NCI-H460 (cell line): ENCODE results near the gene CSTPP1. TPM values are rescaled to one million over a fixed set of nuclear protein-coding genes. Genes with fewer than 3 reads are reported as not detected.
"Not testable (repeated sequence)": the region's sequence is repeated elsewhere in the genome, so short reads cannot be mapped to it uniquely, and the experiment has no call there.

Source experiments
- DNase-seq: peaks from one replicate; pipeline ENCODE4 v3.0.0-alpha.2; 2016; ENCODE audit warnings: low read depth; ENCODE audit errors: extremely low read depth
- total RNA-seq: library from RNA; depleted of rRNA; stranded (reverse); fragments of >200 nt; shearing (Covaris generic); gene quantifications from 2 replicates; pipeline ENCODE4 v1.2.3, GENCODE V29; 2014

CSTPP1 gene
- total RNA-seq, 1 experiment from 2014 or later = 16.4 TPM

GRCh38 chr11:47033439-47033838 lies 96.9 kb downstream of the CSTPP1 start:
- no peak for DNase-seq

DNA sequence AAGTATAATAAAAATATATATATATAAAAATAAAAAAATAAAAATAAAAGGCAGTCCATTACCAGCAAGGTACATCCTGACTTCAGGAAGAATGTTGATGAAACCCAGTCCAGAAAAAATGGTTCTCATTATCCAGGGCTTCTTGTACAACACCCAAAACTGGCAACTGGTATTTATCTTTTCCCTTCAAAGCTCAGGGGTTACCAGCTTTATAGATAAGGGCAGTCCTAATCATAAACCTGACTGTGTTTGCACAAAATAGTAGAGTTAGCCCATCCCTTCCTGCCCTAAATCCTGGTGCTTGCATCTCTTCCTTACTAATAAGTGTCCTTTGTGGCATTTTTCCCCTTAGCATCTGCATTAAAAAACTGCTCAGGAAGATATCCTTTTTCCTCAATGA lies 97.5 kb downstream of the CSTPP1 start:
- DNase-seq = no peak

DNA sequence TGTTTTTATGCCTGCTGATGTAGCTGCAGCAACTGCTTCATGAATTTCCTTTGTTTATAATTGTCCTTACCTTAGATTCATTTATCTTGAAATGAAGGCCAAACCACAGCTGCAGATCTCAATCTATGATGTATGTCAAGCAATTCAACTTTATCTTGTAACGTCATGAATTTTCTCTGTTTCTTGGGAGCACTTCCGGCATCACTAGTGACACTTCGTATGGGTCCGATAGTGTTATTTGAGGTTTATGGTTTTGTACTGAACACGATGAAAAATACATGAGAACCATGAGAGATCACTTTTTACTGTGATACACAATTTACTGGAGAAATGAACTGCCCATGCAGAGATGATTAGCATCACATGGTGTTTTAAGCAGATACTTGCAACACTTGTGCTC lies 98.5 kb downstream of the CSTPP1 start:
- DNase-seq = no peak

GRCh38 chr11:47044119-47044518 lies 107.6 kb downstream of the CSTPP1 start:
- DNase-seq = no peak

- no peak for DNase-seq
Observed at GRCh38 chr11:47047972-47048371, 111.4 kb downstream of the CSTPP1 start.

- DNase-seq = no peak
Observed at GRCh38 chr11:47050284-47050683, 113.7 kb downstream of the CSTPP1 start.

GRCh38 chr11:47051217-47051616 lies 114.7 kb downstream of the CSTPP1 start:
- no peak for DNase-seq

DNA sequence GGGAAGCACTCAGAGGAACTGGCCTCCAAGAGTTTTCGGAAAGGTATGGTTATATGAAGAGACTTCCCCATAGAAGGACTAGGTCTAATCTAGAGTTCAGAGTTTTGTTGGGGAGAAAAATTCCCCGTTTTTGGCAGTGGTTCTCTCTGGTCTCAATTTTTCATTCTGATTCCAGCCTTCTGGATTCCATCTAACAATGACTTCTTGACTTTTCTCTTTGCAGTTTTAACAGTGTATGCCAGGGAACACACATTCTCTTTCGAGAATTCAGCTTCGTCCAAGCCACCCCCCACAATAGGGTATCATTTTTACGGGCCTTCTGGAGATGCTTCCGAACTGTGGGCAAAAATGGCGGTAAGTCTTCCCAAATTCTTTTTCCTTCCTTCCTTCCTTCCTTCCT lies 115.6 kb downstream of the CSTPP1 start:
- no peak for DNase-seq

DNA sequence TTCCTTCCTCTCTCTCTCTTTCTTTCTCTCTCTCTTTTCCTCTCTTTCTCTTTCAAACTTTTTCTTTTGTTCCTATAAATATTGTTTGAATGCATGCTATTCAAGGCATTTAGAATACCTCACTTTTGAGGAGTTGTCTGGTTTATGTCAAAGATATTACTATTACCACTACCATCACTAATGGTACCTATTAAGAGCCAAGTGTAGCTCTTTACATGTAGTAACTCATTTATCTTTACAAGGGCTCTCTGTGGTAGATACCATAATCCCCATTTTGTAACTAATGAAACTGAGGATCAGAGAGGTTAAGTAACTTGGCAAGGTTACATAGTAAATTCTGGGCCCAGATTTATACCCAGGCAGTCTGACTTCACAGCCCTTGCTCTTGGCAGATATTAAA lies 116.0 kb downstream of the CSTPP1 start:
- DNase-seq = no peak

- no peak for DNase-seq
Observed at GRCh38 chr11:47055534-47055933, 119.0 kb downstream of the CSTPP1 start.

DNA sequence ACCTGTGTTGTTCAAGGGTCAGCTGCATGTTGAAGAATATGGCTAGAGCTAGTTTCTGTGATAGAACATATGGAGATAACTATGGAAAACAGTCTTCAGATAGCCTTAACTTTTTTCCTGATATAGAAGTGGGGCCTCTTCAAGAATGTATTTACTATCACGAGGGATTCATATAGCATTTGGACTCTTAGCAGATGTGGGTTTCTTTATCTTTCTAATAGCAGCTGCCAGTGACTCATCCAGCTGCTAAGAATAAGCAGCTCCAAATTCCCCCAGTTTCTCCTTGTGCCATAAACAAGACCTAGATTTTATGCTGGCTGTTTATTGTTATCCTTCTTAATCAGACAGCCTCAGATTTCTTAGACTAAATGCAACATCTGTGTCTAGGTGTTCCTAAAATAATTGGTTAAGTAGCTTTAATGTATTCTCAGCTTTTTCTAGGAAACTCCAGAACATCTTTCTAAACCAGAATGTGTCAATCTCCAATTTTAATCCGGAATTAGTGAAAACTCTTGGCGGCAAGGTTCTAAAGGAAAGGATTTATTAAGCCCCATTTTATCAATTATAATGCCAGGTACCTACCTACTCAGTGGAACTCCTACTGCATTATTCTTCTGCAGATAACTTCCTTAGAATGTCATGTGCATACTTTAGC lies 119.8 kb downstream of the CSTPP1 start:
- DNase-seq = no peak

- no peak for DNase-seq
Observed at GRCh38 chr11:47057365-47057764, 120.8 kb downstream of the CSTPP1 start.

DNA sequence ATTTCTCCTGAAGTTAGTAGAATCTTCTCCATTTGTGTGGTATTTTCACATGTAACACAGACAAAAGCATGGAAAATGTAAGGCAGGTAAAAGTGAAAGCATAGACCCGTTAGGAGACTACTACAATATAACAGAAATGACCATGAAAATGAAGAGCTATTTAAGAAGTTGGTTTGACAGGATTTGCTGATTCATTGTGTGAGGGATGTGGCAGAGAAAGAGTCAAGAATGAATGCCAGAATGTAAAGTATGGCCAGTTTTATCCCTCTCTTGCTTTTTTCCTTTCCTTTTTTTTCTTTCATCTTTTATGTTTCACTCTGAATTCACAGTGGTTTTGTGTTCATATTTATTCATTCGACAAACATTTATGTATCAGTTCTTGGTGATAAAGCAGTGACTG lies 124.2 kb downstream of the CSTPP1 start:
- peak; percentile 20 for DNase-seq

- no peak for DNase-seq
Observed at GRCh38 chr11:47061429-47062178, 125.0 kb downstream of the CSTPP1 start.

DNA sequence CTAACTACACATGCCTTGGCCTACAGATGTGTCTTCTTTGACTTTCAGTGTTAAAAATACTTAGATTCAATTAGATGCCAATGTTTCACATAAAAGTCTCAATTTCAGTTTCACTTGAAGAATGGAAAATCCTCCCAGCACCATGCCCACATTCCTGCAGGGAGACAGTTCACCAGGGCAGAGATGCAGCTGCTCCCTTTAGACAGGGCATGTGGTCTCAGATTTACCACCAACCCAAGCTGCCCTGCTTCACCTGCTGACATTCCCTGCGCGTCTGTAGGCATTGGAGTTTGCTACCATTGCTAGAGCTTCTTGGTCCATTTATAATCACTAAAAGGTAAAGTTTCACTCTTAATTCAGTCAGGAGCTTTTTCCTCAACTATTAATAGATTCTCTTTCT lies 126.2 kb downstream of the CSTPP1 start:
- no peak for DNase-seq

DNA sequence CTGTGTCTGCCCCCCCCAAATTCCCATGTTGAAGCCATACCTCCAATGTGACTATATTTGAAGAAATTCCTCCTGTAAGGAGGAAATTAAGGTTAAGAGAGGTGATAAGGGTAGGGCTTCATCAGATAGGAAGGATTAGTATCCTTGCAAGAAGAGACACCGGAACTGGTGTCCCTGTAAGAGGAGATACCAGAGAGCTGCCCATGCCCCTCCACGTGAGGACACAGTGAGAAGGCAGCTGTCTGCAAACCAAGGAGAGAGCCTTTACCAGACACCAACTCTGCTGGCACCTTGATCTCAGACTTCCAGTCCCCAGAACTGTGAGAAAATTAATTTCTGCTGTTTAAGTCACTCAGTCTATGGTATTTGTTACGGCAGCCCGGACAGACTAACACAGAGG lies 130.8 kb downstream of the CSTPP1 start:
- DNase-seq = no peak

- no peak for DNase-seq
Observed at GRCh38 chr11:47070769-47071168, 134.2 kb downstream of the CSTPP1 start.

- DNase-seq = no peak
Observed at GRCh38 chr11:47071341-47071740, 134.8 kb downstream of the CSTPP1 start.

DNA sequence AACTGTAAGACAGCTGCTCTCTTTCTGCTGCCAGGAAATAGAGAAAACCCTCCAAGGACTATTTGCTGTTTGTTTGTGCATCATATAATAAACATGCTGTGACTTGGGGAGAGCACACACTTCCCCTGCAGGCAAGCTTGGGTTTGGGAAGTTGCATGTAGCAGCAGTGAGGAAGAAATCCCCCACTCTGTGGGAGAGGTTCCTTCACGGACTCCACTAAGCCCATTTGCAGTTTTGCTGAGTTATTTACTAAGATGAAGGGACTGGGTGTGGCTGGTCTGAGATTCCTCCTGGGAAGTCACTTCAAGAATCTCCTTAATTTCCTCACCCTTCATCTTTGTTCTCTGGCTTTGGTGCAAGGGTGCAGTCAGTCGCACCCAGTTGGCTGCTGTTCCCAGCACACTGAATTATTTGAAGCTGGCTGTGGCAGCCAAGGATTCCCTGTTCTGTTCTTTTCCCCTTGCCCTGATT lies 135.3 kb downstream of the CSTPP1 start:
- no peak for DNase-seq

GRCh38 chr11:47078751-47079521 lies 142.4 kb downstream of the CSTPP1 start:
- DNase-seq = no peak

DNA sequence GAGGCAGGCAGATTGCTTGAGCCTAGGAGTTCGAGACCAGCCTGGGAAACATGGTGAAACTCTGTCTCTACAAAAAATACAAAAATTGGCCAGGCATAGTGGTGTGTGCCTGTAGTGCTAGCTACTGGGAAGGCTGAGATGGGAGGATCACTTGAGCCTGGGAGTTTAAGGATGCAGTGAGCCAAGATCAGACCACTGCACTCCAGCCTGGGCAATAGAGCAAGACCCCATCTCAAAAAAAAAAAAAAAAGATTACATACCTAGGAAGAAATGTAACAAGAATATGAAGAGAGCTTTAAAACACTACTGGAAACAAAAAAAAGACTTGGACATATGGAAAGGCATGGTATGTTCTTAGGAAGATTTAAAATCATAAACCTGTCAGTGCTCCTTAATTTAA lies 144.2 kb downstream of the CSTPP1 start:
- not testable (repeated sequence) for DNase-seq

GRCh38 chr11:47083913-47084312 lies 147.4 kb downstream of the CSTPP1 start:
- no peak for DNase-seq
